ENCODE results near the gene COX8C. TPM values are rescaled to one million over a fixed set of nuclear protein-coding genes. Genes with fewer than 3 reads are reported as not detected.

COX8C gene, protein sequence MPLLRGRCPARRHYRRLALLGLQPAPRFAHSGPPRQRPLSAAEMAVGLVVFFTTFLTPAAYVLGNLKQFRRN
- total RNA-seq, result not detected

DNA sequence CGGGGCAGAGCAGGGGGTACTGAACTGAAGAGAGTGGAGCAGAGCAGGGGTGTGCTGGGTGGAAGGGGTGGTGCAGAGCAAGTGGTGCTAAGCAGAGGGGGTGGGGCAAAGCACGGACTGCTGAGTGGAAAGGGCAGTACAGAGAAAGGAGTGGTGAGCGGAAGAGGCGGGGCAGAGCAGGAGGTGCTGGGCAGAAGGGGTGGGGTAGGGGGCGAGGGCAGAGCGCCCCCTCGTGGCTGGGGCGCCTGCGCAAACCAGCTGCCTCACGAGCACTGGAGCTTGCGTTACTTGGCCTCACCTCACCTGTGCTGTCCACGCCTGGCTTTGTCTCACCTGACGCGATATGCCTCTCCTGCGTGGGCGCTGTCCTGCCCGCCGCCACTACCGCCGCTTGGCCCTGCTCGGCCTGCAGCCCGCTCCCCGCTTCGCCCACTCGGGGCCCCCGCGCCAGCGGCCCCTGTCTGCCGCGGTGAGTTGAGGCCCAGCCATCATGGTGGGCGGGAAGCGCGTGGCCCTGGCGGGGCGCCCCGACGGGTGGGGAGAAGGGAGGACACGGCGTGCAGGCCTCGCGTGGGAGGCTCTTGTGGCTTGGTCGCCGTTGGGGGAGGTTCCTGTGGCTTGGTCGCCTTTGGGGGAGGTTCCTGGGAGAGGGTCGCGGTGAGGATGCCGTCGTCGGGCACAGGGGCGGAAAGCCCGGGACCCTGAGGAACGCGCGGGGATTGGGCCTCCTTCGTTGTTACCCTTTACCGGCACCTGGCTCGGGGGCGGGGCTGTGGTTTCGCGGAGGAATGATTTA lies at the start of gene COX8C:
Gene COX8C, plus strand, starts transcription at position 257 of the 796 bp plus-strand sequence. Its CDS starts 87 bp downstream, at position 344.

GRCh38 chr14:93332853-93333630 lies 13.9 kb upstream of the COX8C start, which contains the start of gene BTBD7:
BTBD7 (minus strand) TSS chr14:93333036; CDS start chr14:93296051, 36,985 bp downstream.

Small RNA genes within 50 kb of the gene (small RNA-seq; reads per million reads assigned to genes)
- 0 reads per million in 2 donors for gene RF00019

Other genes with a start within 250 kb of the COX8C start
- gene ITPK1, start 231.3 kb upstream of the COX8C start, total RNA-seq, result 10 to 100 TPM; 75.0 to 76.6 TPM
- gene MOAP1, start 162.3 kb upstream of the COX8C start, total RNA-seq, result 10 to 100 TPM; 24.8 to 33.6 TPM
- gene LYSET, start 161.9 kb upstream of the COX8C start, total RNA-seq, result 10 to 100 TPM; 32.3 to 56.3 TPM
- gene GON7, start 140.1 kb upstream of the COX8C start, total RNA-seq, result 10 to 100 TPM; 13.4 to 23.6 TPM
- 10 to 100 TPM; 26.8 to 49.0 TPM for gene UBR7, start 139.9 kb upstream of the COX8C start, total RNA-seq
- 10 to 100 TPM; 13.1 to 14.7 TPM for gene BTBD7, start 14.1 kb upstream of the COX8C start, total RNA-seq
- under 1 TPM in 1 of 2 donors, not detected in 1; under 0.01 TPM for gene UNC79, start 83.8 kb downstream of the COX8C start, total RNA-seq